ENCODE measurements around the gene PRSS27.

Gene PRSS27

GRCh38 chr16:2749936-2750335 lies 29.9 kb upstream of the PRSS27 start:
- no peak for DNase-seq

- no peak for DNase-seq
These were observed 29.5 kb upstream of the PRSS27 start for GRCh38 chr16:2749476-2749875.

GRCh38 chr16:2748757-2749455 lies 28.9 kb upstream of the PRSS27 start:
- no peak for DNase-seq

- DNase-seq = no peak
These were observed 25.9 kb upstream of the PRSS27 start for GRCh38 chr16:2745961-2746360.

- no peak for DNase-seq
These were observed 25.3 kb upstream of the PRSS27 start for GRCh38 chr16:2745116-2745890.

GRCh38 chr16:2744711-2745110 lies 24.7 kb upstream of the PRSS27 start:
- no peak for DNase-seq

GRCh38 chr16:2743007-2743810 lies 23.2 kb upstream of the PRSS27 start:
- DNase-seq = no peak

GRCh38 chr16:2742323-2743006 lies 22.4 kb upstream of the PRSS27 start:
- no peak for DNase-seq

- DNase-seq = no peak
These were observed 21.1 kb upstream of the PRSS27 start for GRCh38 chr16:2741168-2741567.

- DNase-seq = no peak
These were observed 20.5 kb upstream of the PRSS27 start for GRCh38 chr16:2740476-2740875.

GRCh38 chr16:2739625-2740430 lies 19.8 kb upstream of the PRSS27 start:
- DNase-seq = no peak

GRCh38 chr16:2738615-2739014 lies 18.6 kb upstream of the PRSS27 start:
- DNase-seq = no peak

GRCh38 chr16:2737895-2738418 lies 17.9 kb upstream of the PRSS27 start:
- no peak for DNase-seq

- no peak for DNase-seq
These were observed 17.2 kb upstream of the PRSS27 start for GRCh38 chr16:2737238-2737605.

GRCh38 chr16:2736476-2737237 lies 16.6 kb upstream of the PRSS27 start:
- DNase-seq = no peak

- DNase-seq = no peak
These were observed 15.0 kb upstream of the PRSS27 start for GRCh38 chr16:2734844-2735515.

GRCh38 chr16:2728034-2728433 lies 8.0 kb upstream of the PRSS27 start:
- DNase-seq = no peak

- no peak for DNase-seq
These were observed 6.9 kb upstream of the PRSS27 start for GRCh38 chr16:2726923-2727322.

- no peak for DNase-seq
These were observed 4.9 kb upstream of the PRSS27 start for GRCh38 chr16:2724816-2725348.

- no peak for DNase-seq
These were observed 4.2 kb upstream of the PRSS27 start for GRCh38 chr16:2724088-2724676.
